SK-N-MC (cell line): Measurements from ENCODE around the gene PWWP2B.

Experiments
- EZH2 ChIP-seq: fragments of 200-600 bp; sonication (generic); IDR thresholded peaks from one replicate; pipeline ENCODE4 v1.6.1; 2017; ENCODE audit warnings: antibody characterized with exemption
- POLR2AphosphoS5 ChIP-seq: IDR thresholded peaks from 2 replicates; pipeline ENCODE4 v1.6.1; 2012; ENCODE audit warnings: mild to moderate bottlenecking, low read depth, low read length, borderline replicate concordance

- no peak for TF ChIP-seq POLR2AphosphoS5
- no peak for TF ChIP-seq EZH2
These were observed 2.7 kb upstream of the PWWP2B start for GRCh38 chr10:132394201-132394811.
